OCI-M2 (cell line): Measurements from ENCODE around the gene STRBP.

Experiments
- DNase-seq: peaks from one replicate; lab custom pipeline; 2025; ENCODE audit not compliant: unreplicated experiment; lab: John Stamatoyannopoulos, UW

Gene STRBP

GRCh38 chr9:123072407-123072995 is 195.9 kb downstream of the STRBP start:
- no peak for DNase-seq
